Smooth muscle cell (in vitro differentiated cells): ENCODE measurements around the gene MARCHF4. TPM values are rescaled to one million over a fixed set of nuclear protein-coding genes. Genes with fewer than 3 reads are reported as not detected.

Source experiments
- DNase-seq: peaks from one replicate; lab custom pipeline; 2025; ENCODE audit not compliant: unreplicated experiment; lab: John Stamatoyannopoulos, UW
- H2AFZ ChIP-seq: fragments of 200-600 bp; sonication (generic); 2 replicates; pipeline ENCODE4 v1.6.0; 2016; ENCODE audit warnings: antibody characterized with exemption, low read depth, mild to moderate bottlenecking
- H3F3A ChIP-seq: fragments of 200-600 bp; sonication (generic); 2 replicates; pipeline ENCODE4 v1.6.0; 2017; ENCODE audit warnings: antibody characterized with exemption, low read depth
- H3K27ac ChIP-seq: fragments of 200-600 bp; sonication (generic); 2 replicates; pipeline ENCODE4 v1.5.1; 2016; ENCODE audit warnings: low read depth, mild to moderate bottlenecking
- H3K27me3 ChIP-seq: fragments of 200-600 bp; sonication (generic); 2 replicates; pipeline ENCODE4 v1.6.1; 2016; ENCODE audit warnings: low read depth, mild to moderate bottlenecking
- H3K36me3 ChIP-seq: fragments of 200-600 bp; sonication (generic); 2 replicates; pipeline ENCODE4 v1.5.1; 2016; ENCODE audit warnings: low read depth
- H3K4me1 ChIP-seq: fragments of 200-600 bp; sonication (generic); 2 replicates; pipeline ENCODE4 v1.5.1; 2016; ENCODE audit warnings: low read depth
- H3K4me2 ChIP-seq: fragments of 200-600 bp; sonication (generic); 2 replicates; pipeline ENCODE4 v1.6.0; 2016; ENCODE audit warnings: mild to moderate bottlenecking
- H3K4me3 ChIP-seq: fragments of 200-600 bp; sonication (generic); 2 replicates; pipeline ENCODE4 v1.5.1; 2016; ENCODE audit warnings: mild to moderate bottlenecking
- H3K79me2 ChIP-seq: fragments of 200-600 bp; sonication (generic); 2 replicates; pipeline ENCODE4 v1.6.0; 2016; ENCODE audit warnings: low read depth, mild to moderate bottlenecking
- H3K9ac ChIP-seq: fragments of 200-600 bp; sonication (generic); 2 replicates; pipeline ENCODE4 v1.6.0; 2016; ENCODE audit warnings: low read depth
- H3K9me3 ChIP-seq: fragments of 200-600 bp; sonication (generic); replicated peaks from 2 replicates; pipeline ENCODE4 v1.5.1; 2016; ENCODE audit warnings: low read depth
- H4K20me1 ChIP-seq: fragments of 200-600 bp; sonication (generic); 2 replicates; pipeline ENCODE4 v1.6.0; 2016; ENCODE audit warnings: low read depth
- CTCF ChIP-seq: fragments of 200-600 bp; sonication (generic); IDR thresholded peaks from 2 replicates; pipeline ENCODE4 v1.5.1; 2017; ENCODE audit warnings: borderline replicate concordance, mild to moderate bottlenecking, antibody characterized with exemption; ENCODE audit not compliant: insufficient read depth, poor library complexity, severe bottlenecking
- WGBS: methylation state at CpG from one replicate; pipeline ENCODE4 v1.1.7; 2016; ENCODE audit warnings: low lambda C conversion rate; 5-methylcytosine and 5-hydroxymethylcytosine counted together
- polyA plus RNA-seq: library from polyadenylated mRNA; unstranded; fragments of >200 nt; fragmentation: Nextera tagmentation; extraction: Ambion mirVana; gene quantifications from 2 replicates; pipeline ENCODE4 v1.2.1, GENCODE V29; 2016
- total RNA-seq: library from RNA; depleted of rRNA; stranded (reverse); fragments of >200 nt; gene quantifications from 2 replicates; pipeline ENCODE4 v1.2.3, GENCODE V29; 2014

Gene MARCHF4
- total and polyA plus RNA-seq, 2 experiments from 2014 or later = 0.90 to 1.8 TPM

GRCh38 chr2:216391401-216391800 lies 19.1 kb upstream of the MARCHF4 start:
- Histone ChIP-seq H3K4me2 (no peak overlapping the region), H4K20me1 (no peaks in the 10 kb centered on the region), H3K36me3 (no peaks in the 10 kb centered on the region), H3K27me3 (no peaks in the 10 kb centered on the region), H3K9me3 (no peaks in the 10 kb centered on the region), H3F3A (no peaks in the 10 kb centered on the region), H3K4me1 (no peaks in the 10 kb centered on the region), H3K4me3 (no peak overlapping the region), H3K27ac (no peak overlapping the region), H3K79me2 (no peaks in the 10 kb centered on the region), H3K9ac (no peak overlapping the region), H2AFZ (no peak overlapping the region)
- no peak for DNase-seq
- WGBS = 46% methylated on average over 6 of the region's 6 CpGs
- no peak for TF ChIP-seq CTCF

DNA sequence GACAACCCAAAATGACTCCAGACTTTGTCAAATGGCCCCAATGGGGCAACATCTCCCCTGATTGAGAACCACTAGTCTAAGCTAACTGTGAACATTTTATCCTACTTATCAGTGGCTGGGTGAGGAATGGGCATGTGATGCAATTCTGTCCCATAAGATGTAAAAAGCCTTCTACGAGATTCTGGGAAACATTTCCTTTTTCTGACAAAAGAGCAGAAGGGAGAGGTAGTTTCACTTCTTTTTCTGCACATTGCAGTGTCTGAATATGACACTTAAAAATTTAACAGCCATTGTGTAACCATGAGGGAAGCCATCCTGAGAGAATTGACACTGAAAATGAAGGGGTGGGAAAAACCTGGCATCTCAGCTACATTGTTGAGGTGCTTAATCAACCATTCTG lies 17.3 kb upstream of the MARCHF4 start:
- no peaks in the 10 kb centered on the region for H3K9me3 ChIP-seq
- no peak overlapping the region for H2AFZ ChIP-seq
- no peaks in the 10 kb centered on the region for H4K20me1 ChIP-seq
- no peaks in the 10 kb centered on the region for H3F3A ChIP-seq
- no peak overlapping the region for H3K27ac ChIP-seq
- WGBS = 22% methylated on average over 1 of the region's 1 CpG
- H3K4me1 ChIP-seq = no peaks in the 10 kb centered on the region
- no peak overlapping the region for H3K4me3 ChIP-seq
- no peaks in the 10 kb centered on the region for H3K36me3 ChIP-seq
- no peak for DNase-seq
- no peaks in the 10 kb centered on the region for H3K79me2 ChIP-seq
- no peak overlapping the region for H3K9ac ChIP-seq
- H3K4me2 ChIP-seq = no peak overlapping the region
- H3K27me3 ChIP-seq = no peaks in the 10 kb centered on the region
- no peak for TF ChIP-seq CTCF

- Histone ChIP-seq H3K9ac (no peak overlapping the region), H2AFZ (no peak overlapping the region), H3K27ac (no peak overlapping the region), H3K9me3 (no peaks in the 10 kb centered on the region), H3K4me1 (no peaks in the 10 kb centered on the region), H3K27me3 (no peaks in the 10 kb centered on the region), H3K4me3 (no peak overlapping the region), H3K79me2 (no peaks in the 10 kb centered on the region), H3K4me2 (no peak overlapping the region), H4K20me1 (no peaks in the 10 kb centered on the region), H3F3A (no peaks in the 10 kb centered on the region), H3K36me3 (no peaks in the 10 kb centered on the region)
- no peak for TF ChIP-seq CTCF
- no peak for DNase-seq
- WGBS = 92% methylated on average over 5 of the region's 5 CpGs
These were observed 16.0 kb upstream of the MARCHF4 start for GRCh38 chr2:216388046-216388884.

DNA sequence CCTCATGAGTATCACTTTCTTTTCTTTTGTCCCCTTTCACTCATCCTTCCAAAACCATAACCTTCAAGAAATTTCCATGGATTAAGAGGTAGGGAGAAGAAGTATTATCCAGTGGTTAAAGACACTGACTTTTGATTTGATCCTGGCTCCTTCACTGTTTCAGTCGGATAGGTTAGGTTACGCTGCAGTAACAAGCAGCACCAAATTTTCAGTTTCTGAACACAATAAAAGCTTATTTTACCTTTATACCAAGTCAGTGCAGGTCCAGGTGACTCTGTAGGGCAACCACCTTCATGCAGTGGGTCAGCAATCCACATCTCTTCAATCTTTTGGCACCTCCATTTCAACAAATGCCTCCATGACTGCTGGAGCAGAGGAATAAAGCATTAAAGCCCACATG lies 15.0 kb upstream of the MARCHF4 start:
- no peaks in the 10 kb centered on the region for H4K20me1 ChIP-seq
- no peak overlapping the region for H3K4me2 ChIP-seq
- TF ChIP-seq CTCF = no peak
- no peaks in the 10 kb centered on the region for H3K36me3 ChIP-seq
- no peaks in the 10 kb centered on the region for H3K27me3 ChIP-seq
- WGBS = 100% methylated on average over 2 of the region's 2 CpGs
- no peak overlapping the region for H3K4me3 ChIP-seq
- H3F3A ChIP-seq = no peaks in the 10 kb centered on the region
- DNase-seq = no peak
- no peaks in the 10 kb centered on the region for H3K79me2 ChIP-seq
- no peaks in the 10 kb centered on the region for H3K9me3 ChIP-seq
- no peaks in the 10 kb centered on the region for H3K4me1 ChIP-seq
- no peak overlapping the region for H2AFZ ChIP-seq
- H3K27ac ChIP-seq = no peak overlapping the region
- H3K9ac ChIP-seq = no peak overlapping the region
